T47D (cell line): ENCODE measurements around the gene ARHGEF5.
"Not testable (repeated sequence)": the region's sequence is repeated elsewhere in the genome, so short reads cannot be mapped to it uniquely, and the experiment has no call there.

Experiments used
- DNase-seq, 2 experiments: peaks; one replicate each; pipeline versions ENCODE4 v3.0.0 to v3.0.0-alpha.2; 2011 to 2012; ENCODE audit warnings: low read depth in 1 of 2, low spot score in 1 of 2
- JUND ChIP-seq: IDR thresholded peaks from 2 replicates; pipeline ENCODE4 v1.6.1; 2012; ENCODE audit warnings: low read depth
- in situ Hi-C: cut with HindIII; loops from 2 replicates; pipeline ENCODE4 v1.10.0; 2016; ENCODE audit warnings: low sequenced_read_pairs, low pct_unique_long_range_greater_than_20kb

Gene ARHGEF5

DNA sequence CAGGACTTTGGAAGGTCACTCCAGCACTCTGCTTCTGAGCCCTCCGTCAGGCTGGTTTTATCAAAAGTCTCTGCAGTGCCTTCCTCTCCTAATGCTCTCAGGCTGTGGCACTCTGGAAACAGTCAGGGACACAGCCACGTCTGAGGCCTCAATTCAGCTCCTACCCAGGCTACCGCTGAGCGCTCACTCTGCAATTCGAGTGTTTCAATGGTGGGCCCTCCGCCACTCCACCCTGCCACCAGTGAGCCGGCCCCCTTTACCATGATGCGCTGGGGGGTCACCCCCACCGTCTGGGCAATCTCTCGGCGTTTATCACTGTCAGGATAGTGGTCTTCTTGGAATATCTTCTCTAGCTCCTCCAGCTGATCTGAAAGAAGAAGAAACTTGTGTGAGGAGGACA is 44.7 kb downstream of the ARHGEF5 start:
- in situ Hi-C loops, result no loop called here
- TF ChIP-seq JUND, result no peak
- DNase-seq, result no peak

DNA sequence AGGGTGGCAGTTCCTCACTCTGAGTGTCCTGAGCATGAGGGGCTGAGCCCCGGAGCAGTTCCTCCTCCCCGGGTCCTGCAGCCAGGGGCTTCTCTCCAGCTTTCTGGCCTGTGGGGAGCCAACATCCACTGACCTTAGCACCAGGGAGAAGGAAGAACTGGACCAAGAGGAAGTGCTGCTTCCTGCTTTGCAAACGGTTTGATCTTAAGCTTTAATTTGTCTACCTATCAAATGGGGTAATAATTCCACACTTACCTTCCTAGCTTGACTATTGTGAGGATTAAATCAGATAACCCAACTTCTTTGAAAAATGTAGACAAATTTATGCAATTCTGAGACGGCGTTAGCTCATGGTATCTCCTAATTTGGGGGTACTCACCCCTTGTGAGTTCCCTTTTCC is 46.3 kb downstream of the ARHGEF5 start:
- no peak for DNase-seq
- TF ChIP-seq JUND, result no peak
- in situ Hi-C loops, result no loop called here

DNA sequence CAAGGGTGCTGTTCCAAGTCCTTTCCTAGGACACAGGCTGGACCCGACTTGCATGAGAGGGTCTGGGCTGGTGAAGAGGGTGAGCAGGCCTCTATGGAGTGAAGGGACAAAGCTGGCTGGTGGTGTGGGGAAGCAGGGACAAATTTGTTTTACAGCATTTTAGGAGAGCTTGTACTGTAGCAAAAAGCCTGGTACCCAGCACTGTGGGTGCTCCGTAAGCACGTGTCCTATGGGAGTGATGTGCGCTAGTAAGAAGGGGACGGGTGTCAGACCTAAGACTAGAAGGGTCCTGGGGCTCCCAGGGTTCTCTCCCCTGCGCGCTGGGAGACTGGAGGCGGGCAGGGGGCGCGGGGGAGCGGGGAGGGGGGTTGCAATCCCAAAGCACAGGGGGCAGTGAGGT is 47.9 kb downstream of the ARHGEF5 start:
- no peak for TF ChIP-seq JUND
- no peak for DNase-seq
- in situ Hi-C loops, result no loop called here

DNA sequence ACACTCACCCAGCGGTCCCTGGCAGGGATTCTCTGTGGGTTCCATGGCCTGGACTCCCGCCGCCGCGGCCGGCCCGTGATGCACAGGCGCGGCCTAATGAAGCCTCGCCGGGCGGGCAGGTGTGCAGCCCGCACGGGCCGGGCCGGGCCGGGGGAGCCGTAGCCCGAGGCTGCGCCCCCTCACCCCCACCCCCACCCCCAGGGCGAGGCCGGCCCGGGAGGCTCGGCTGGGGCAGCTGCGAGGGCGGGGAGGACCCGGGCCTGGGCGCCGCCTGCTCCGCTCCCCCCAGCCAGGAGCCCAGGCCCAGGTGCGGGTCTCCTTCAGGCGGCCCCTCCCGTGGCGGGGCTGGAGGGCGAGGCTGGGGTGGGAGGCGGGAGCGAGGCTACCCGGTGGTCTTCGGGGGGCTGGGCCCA is 48.5 kb downstream of the ARHGEF5 start, which contains the start of gene NOBOX:
Gene NOBOX, minus strand, starts transcription at position 45 of the 413 bp plus-strand sequence.
- in situ Hi-C loops, result no loop called here
- DNase-seq, result no peak
- no peak for TF ChIP-seq JUND

DNA sequence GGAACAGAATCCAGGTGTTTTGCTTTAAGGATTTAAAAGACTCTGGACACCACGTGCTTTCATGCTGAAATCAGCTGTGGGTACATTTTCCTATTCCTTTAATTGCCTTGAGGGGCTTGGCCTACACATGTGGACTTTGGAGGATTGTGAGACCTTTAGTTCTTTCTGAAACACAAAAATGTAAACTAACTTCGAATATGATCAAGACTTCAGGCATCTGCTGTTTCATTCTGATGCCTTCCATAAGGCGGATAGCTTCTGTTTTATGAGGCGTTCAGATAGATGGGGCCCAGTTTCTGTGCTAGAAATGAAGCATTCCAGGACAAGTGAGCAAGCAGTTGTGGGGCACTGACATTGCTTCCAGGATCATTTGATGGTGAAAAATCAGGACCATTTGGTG is 49.7 kb downstream of the ARHGEF5 start:
- no peak for TF ChIP-seq JUND
- DNase-seq, result no peak
- in situ Hi-C loops, result no loop called here

DNA sequence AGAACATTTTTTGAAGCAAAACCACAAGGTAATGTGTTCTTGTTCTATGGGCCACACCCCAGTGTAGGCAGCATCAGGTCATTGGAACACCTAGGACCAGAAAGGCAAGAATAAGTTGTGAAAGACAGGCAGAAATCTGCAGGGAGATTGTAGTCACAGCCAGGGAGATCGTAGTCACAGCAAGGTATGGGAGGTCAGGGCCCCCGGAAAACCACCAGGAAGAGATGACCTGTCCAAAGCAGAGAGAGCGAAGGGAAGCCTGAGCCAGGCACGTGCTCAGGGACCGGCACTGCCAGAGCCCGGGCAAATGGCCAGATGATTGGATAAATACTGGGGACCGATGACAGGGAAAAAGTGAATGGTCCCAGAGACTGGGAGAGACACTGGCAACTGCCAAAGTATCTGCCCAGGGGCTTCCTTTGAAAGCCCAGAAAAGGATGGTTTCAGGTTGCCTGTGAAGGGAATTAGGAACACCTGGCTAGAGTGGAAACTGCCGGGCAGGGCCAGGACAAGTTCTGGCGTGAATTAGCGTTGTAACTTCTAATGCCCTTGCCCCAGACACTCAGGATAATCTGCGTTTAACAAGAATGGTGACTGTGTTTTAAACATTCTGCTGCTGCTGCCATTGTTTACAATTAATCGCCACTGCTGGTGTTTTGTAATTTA is 52.2 kb downstream of the ARHGEF5 start:
- peak in 1 of 2 experiments; percentile 11 for DNase-seq

DNA sequence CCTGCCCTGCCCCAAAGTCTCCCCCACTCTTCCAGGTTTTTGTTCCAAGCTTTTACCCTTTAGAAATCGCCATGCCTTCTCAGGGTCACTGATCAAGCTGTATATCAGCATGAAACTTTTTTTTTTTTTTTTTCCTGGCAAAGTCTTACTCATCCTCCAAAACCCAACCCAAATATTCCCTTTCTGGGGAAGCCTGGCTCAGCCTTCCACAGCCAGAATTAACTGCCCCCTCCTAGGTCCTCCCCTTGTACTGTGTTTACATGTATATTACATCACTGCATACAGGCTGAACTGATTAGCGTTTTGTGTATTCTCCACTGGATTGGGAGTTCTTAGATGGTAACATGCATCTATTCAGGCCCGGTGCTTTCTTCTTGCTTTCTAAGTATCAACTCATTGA is 52.9 kb downstream of the ARHGEF5 start:
- DNase-seq, result no peak
- in situ Hi-C loops, result no loop called here
- no peak for TF ChIP-seq JUND

More for the DNA sequence above, 52.2 kb downstream of the ARHGEF5 start:
- TF ChIP-seq JUND, result no peak
- in situ Hi-C loops, result no loop called here

DNA sequence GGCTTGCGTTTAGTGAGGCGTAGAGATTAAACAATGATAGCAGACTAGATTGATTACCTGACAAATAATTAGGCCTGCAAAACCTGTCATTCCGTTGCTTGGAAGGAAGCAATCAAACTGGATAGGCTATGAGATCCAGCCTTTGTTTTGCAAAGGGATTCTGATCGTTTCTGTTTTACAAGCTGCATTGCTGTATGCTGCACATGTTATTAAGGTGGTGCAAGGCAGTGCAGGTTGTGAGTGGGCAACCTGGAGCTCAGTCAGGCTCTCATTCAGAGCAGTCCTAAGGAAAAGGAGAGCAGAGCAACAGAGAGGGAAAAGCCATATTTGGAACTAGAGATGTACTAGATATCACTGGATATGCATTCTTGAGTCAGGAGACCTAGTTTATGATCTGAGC is 55.2 kb downstream of the ARHGEF5 start:
- no peak for TF ChIP-seq JUND
- in situ Hi-C loops, result no loop called here
- no peak for DNase-seq

DNA sequence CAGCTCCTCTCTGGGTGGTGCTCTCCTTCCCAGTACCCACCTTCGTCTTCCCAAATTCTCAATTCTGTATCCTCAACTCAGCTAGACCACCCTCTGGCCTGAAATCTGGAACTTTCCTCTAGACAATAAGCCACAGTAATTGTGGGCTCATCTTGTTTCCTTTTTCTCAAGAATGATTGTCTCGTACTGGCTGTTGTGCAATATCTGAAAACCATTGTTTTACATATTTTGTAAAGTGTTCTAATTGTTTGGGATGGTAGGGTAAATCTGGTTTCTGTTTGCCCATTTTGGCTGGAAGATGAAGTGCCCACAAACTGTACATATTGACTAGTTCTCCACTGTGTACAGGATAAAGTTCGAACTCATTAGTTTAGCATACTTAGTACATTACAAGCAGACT is 59.6 kb downstream of the ARHGEF5 start:
- in situ Hi-C loops, result no loop called here
- no peak for DNase-seq
- TF ChIP-seq JUND, result no peak

DNA sequence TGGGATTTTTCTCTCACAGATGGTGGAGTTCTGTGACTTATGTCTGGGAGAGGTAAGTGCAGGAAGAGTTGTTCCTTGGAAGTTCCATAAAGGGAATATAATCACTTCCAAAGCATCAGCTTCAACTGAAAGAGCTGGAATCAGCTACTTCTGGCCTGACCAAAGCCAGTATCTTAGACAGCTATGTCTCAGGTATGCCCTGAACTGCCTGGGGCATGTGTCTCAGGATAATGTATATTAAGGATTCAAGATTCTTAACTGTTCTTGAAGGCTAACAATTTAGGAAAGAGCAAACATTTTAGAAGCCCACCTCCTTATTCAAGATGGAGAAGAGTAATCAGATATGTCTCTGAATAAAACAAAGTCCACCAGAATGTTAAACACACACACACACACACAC is 60.7 kb downstream of the ARHGEF5 start:
- DNase-seq, result peak in 1 of 2 experiments; percentile 17
- in situ Hi-C loops, result no loop called here
- TF ChIP-seq JUND, result no peak

DNA sequence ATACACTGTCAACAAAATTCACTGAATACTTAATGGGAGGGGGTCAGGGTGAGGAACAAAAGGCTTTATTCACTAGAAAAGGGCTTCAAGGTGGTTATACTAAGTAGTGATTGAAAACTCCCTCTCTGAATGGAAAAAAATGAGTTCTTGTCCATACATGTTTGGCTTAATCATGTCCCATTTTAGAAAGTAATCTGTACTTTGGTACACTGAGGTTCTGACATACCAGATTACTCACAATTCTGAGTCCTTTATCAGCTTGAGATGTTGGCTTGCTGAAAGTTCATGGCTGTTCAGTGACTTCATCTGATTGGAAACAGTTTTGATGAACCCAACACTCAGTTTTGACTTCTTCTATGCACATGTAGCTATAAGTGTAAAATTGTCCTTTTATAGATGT is 61.1 kb downstream of the ARHGEF5 start:
- DNase-seq, result no peak
- in situ Hi-C loops, result no loop called here
- TF ChIP-seq JUND, result no peak

DNA sequence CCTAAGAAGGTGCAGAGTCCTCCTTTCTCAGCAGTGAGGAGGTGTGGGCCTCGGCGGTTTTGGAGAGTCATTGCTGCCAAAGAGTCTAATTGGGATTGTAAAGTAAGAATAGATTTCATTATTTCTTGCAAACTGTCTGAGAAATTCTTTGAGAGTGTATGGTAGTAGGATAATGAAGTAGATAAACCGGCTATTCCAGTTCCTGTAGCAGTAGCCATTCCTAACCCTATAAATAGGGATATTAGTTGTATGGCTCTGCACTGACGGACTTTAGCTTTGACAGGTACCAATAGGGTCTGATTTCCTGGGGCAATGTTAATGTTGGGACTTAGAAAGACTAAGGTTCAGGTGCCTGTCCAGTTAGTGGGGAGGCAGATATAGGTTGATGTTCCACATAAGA is 63.7 kb downstream of the ARHGEF5 start:
- peak in 1 of 2 experiments; percentile 35 for DNase-seq
- in situ Hi-C loops, result not testable (repeated sequence)

DNA sequence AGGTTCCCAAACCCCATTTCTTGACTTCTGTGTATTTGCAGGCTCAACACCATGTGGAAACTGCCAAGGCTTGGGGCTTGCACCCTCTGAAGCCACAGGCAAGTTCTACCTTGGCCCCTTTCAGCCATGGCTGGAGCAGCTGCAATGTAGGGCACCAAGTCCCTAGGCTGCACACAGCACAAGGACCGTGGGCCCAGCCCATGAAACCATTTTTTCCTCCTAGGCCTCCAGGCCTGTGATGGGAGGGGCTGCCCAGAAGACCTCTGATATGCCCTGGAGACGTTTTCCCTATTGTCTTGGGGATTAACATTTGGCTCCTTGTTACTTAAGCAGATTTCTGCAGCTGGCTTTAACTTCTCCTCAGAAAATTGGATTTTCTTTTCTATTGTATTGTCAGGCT is 72.3 kb downstream of the ARHGEF5 start:
- DNase-seq, in situ Hi-C loops: not testable (repeated sequence)

DNA sequence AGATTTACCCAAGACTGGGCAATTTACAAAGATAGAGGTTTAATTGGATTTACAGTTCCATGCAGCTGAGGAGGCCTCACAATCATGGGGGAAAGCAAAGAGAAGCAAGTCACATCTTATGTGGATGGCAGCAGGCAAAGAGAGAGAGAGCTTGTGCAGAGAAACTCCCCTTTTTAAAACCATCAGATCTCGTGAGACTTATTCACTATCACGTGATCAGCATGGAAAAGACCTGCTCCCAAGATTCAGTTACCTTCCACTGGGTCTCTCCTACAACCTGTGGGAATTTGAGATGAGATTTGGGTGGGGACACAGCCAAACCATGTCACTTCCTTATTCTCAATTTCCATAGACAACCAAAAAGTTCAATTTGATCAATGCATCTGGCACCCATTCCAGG is 73.2 kb downstream of the ARHGEF5 start:
- TF ChIP-seq JUND, result no peak
- in situ Hi-C loops, result no loop called here
- no peak for DNase-seq
